Progenitor cell of endocrine pancreas (in vitro differentiated cells): Measurements from ENCODE around the gene SCP2. TPM values are rescaled to one million over a fixed set of nuclear protein-coding genes. Genes with fewer than 3 reads are reported as not detected.

Experiments used
- DNase-seq: peaks from one replicate; pipeline ENCODE4 v3.0.0; 2021; ENCODE audit warnings: low spot score; ENCODE audit not compliant: unreplicated experiment
- H3K27ac Mint-ChIP-seq: 2 replicates; pipeline ENCODE4 v1.8.0; 2021; ENCODE audit warnings: mild to moderate bottlenecking, moderate library complexity, mixed read lengths
- H3K27me3 Mint-ChIP-seq: 2 replicates; pipeline ENCODE4 v1.8.0; 2021; ENCODE audit warnings: mixed read lengths
- H3K36me3 Mint-ChIP-seq: 2 replicates; pipeline ENCODE4 v1.8.0; 2022; ENCODE audit warnings: mixed read lengths; ENCODE audit not compliant: insufficient read depth
- H3K4me1 Mint-ChIP-seq: 2 replicates; pipeline ENCODE4 v1.8.0; 2021; ENCODE audit warnings: low read depth, mixed read lengths
- H3K4me3 Mint-ChIP-seq: 2 replicates; pipeline ENCODE4 v1.8.0; 2021; ENCODE audit warnings: low read depth, mild to moderate bottlenecking, moderate library complexity, mixed read lengths
- H3K9me3 Mint-ChIP-seq: 2 replicates; pipeline ENCODE4 v1.8.0; 2021; ENCODE audit warnings: low read depth, mixed read lengths
- CTCF ChIP-seq: fragments of 200-600 bp; sonication (generic); IDR thresholded peaks from one replicate; pipeline ENCODE4 v1.5.0; 2021; ENCODE audit warnings: antibody characterized with exemption, mild to moderate bottlenecking; ENCODE audit not compliant: unreplicated experiment
- total RNA-seq: library from RNA; stranded (reverse); gene quantifications from 2 replicates; pipeline ENCODE4 v1.2.1, GENCODE V29; 2021

SCP2 gene
- total RNA-seq, 1 donor from 2014 or later, result 60.8 TPM

GRCh38 chr1:52916241-52916975 is 10.7 kb upstream of the SCP2 start:
- no peak for TF ChIP-seq CTCF
- no peak for DNase-seq
- H3K36me3 Mint-ChIP-seq, result peaks cover 4% of the 10 kb centered on the region
- H3K27me3 Mint-ChIP-seq, result no peaks in the 10 kb centered on the region
- peaks cover 5% of the 10 kb centered on the region for H3K9me3 Mint-ChIP-seq
- no peak overlapping the region for H3K4me3 Mint-ChIP-seq
- H3K4me1 Mint-ChIP-seq, result peaks cover 2% of the 10 kb centered on the region
- no peak overlapping the region for H3K27ac Mint-ChIP-seq

- peaks cover 2% of the 10 kb centered on the region for H3K4me1 Mint-ChIP-seq
- DNase-seq, result no peak
- TF ChIP-seq CTCF, result no peak
- H3K9me3 Mint-ChIP-seq, result peaks cover 5% of the 10 kb centered on the region
- peaks cover 4% of the 10 kb centered on the region for H3K36me3 Mint-ChIP-seq
- H3K27ac Mint-ChIP-seq, result no peak overlapping the region
- H3K27me3 Mint-ChIP-seq, result no peaks in the 10 kb centered on the region
- no peak overlapping the region for H3K4me3 Mint-ChIP-seq
Observed at GRCh38 chr1:52917156-52917555, 9.9 kb upstream of the SCP2 start.

GRCh38 chr1:52917581-52917980 is 9.5 kb upstream of the SCP2 start:
- Mint-ChIP-seq H3K4me1 (peaks cover 2% of the 10 kb centered on the region), H3K27ac (no peak overlapping the region), H3K27me3 (no peaks in the 10 kb centered on the region), H3K4me3 (no peak overlapping the region), H3K9me3 (peaks cover 5% of the 10 kb centered on the region), H3K36me3 (peaks cover 4% of the 10 kb centered on the region)
- TF ChIP-seq CTCF, result no peak
- DNase-seq, result no peak

GRCh38 chr1:52918201-52918600 is 8.9 kb upstream of the SCP2 start:
- DNase-seq, result no peak
- Mint-ChIP-seq H3K4me3 (no peak overlapping the region), H3K27ac (no peak overlapping the region), H3K27me3 (peaks cover 2% of the 10 kb centered on the region), H3K4me1 (peaks cover 1% of the 10 kb centered on the region), H3K36me3 (peaks cover 4% of the 10 kb centered on the region), H3K9me3 (peaks cover 5% of the 10 kb centered on the region)
- no peak for TF ChIP-seq CTCF

GRCh38 chr1:52919051-52919722 is 7.9 kb upstream of the SCP2 start:
- H3K9me3 Mint-ChIP-seq, result peaks cover 5% of the 10 kb centered on the region
- peaks cover 4% of the 10 kb centered on the region for H3K36me3 Mint-ChIP-seq
- TF ChIP-seq CTCF, result no peak
- no peak overlapping the region for H3K4me3 Mint-ChIP-seq
- DNase-seq, result no peak
- H3K4me1 Mint-ChIP-seq, result no peaks in the 10 kb centered on the region
- H3K27ac Mint-ChIP-seq, result no peak overlapping the region
- peaks cover 5% of the 10 kb centered on the region for H3K27me3 Mint-ChIP-seq
